Epithelial cell of proximal tubule (primary cell): ENCODE measurements around the gene INHBC. TPM values are rescaled to one million over a fixed set of nuclear protein-coding genes. Genes with fewer than 3 reads are reported as not detected.
"Not testable (repeated sequence)": the region's sequence is repeated elsewhere in the genome, so short reads cannot be mapped to it uniquely, and the experiment has no call there.

Experiments used
- DNase-seq: peaks from one replicate; pipeline ENCODE4 v3.0.0-alpha.2; 2011; ENCODE audit warnings: low read depth
- H3K4me3 ChIP-seq: 2 replicates; pipeline ENCODE4 v1.5.1; 2011; ENCODE audit warnings: low read depth, mild to moderate bottlenecking, low read length
- total RNA-seq: library from RNA; depleted of rRNA; stranded (reverse); fragments of >200 nt; gene quantifications from 2 replicates; pipeline ENCODE4 v1.2.3, GENCODE V29; 2015
- TF ChIP-seq, protein P1 (sequence below): conservative IDR thresholded peaks from 2 replicates; pipeline ENCODE4 v1.5.1; 2012; ENCODE audit warnings: low read depth, mild to moderate bottlenecking, low read length

Gene INHBC
- total RNA-seq, 1 donor from 2014 or later = not detected

DNA sequence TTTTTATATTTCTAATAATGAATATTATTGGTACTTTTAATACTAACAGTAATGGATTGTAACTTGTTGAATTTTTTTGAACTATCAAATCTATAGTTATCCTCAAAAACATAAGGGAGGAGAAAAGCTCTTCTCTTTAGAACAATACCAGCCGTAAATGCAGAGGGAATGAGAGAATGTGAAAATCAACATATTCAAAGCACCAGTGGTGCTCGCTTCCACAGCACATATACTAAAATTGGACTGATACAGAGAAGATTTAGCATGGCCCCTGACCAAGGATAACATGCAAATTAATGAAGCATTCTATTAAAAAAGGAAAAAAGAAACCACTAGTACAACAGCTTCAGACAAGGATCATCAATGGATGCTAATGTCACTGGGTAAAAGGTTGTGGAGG is 19.5 kb upstream of the INHBC start:
- TF ChIP-seq, protein P1, sequence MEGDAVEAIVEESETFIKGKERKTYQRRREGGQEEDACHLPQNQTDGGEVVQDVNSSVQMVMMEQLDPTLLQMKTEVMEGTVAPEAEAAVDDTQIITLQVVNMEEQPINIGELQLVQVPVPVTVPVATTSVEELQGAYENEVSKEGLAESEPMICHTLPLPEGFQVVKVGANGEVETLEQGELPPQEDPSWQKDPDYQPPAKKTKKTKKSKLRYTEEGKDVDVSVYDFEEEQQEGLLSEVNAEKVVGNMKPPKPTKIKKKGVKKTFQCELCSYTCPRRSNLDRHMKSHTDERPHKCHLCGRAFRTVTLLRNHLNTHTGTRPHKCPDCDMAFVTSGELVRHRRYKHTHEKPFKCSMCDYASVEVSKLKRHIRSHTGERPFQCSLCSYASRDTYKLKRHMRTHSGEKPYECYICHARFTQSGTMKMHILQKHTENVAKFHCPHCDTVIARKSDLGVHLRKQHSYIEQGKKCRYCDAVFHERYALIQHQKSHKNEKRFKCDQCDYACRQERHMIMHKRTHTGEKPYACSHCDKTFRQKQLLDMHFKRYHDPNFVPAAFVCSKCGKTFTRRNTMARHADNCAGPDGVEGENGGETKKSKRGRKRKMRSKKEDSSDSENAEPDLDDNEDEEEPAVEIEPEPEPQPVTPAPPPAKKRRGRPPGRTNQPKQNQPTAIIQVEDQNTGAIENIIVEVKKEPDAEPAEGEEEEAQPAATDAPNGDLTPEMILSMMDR = no peak
- DNase-seq = no peak
- no peak overlapping the region for H3K4me3 ChIP-seq

DNA sequence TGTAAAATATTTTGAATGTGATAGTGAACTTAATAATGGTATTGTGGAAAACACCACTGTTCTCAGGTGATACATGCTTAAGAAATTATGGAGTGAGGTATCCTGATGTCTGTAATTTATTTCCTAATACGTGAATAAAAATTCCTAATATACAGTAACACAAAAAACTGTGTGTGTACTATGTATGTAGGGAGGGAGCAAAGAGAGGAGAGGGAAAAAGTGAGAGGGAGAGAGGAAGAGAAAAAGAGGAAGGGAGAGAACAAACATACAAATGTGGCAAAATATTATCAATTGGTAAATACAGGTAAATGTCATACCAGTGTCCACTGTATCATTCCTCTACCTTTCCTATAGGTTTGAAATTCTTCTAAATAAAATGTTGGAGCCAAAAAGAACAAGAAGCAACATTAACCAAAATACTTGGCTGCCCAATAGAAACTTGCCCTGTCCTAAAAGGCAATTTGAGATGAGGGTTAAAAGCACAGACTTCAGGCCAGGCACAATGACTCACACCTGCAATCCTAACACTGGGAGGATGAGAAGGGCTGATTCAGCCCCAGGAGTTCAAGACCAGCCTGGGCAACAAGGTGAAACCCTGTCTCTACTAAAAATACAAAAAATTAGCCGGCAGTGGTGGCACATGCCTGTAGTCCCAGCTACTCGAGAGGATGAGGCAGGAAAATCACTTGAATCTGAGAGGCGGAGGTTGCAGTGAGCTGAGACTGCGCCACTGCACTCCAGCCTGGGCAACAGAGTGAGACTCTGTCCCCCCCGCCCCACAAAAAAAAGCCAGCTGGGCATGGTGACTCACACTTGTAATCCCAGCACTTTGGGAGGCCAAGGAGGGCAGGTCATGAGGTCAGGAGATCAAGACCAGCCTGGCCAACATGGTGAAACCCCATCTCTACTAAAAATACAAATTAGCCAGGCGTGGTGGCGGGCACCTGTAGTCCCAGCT is 18.3 kb upstream of the INHBC start:
- DNase-seq = no peak
- TF ChIP-seq, protein P1 = no peak
- H3K4me3 ChIP-seq = no peak overlapping the region

DNA sequence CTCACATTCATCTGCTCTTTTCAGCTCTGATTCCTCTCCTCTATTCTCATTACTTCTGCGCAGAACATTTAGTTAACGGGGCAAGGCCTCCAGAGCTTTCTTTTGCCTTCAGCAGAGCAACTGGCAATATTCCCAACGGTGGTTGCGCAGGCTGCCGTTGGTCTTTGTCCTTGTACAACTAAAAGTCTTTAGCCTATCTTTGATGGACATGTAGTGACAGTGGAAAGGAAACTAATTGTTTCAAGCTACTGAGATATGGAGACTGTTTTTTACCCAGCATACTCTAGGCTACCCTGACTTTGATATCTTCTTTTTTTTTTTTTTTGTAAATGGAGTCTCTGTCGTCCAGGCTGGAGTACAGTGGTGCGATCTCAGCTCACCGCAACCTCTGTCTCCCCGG is 16.3 kb upstream of the INHBC start:
- DNase-seq = no peak
- TF ChIP-seq, protein P1 = no peak
- H3K4me3 ChIP-seq = no peak overlapping the region

DNA sequence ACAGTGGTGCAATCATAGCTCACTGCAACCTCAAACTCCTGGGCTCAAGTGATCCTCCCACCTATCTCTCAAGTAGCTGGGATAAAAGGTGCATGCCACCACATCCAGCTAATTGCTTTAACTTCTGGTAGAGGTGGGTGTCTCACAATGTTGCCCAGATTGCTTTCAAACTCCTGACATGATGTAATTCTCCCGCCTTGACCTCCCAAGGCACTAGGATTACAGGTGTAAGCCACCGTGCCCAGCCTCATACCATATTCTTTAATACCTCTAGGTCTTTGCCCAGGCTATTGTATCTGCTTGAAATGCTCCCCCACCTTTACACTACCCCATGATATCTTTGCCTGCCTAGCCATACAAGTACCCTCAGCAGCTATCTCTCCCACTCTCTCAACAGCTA is 15.1 kb upstream of the INHBC start:
- H3K4me3 ChIP-seq = no peak overlapping the region
- TF ChIP-seq, protein P1 = no peak
- DNase-seq = no peak

GRCh38 chr12:57420482-57420881 is 14.1 kb upstream of the INHBC start:
- TF ChIP-seq, protein P1 = no peak
- no peak overlapping the region for H3K4me3 ChIP-seq
- no peak for DNase-seq

GRCh38 chr12:57426948-57427347 is 7.6 kb upstream of the INHBC start:
- H3K4me3 ChIP-seq, DNase-seq: not testable (repeated sequence)

DNA sequence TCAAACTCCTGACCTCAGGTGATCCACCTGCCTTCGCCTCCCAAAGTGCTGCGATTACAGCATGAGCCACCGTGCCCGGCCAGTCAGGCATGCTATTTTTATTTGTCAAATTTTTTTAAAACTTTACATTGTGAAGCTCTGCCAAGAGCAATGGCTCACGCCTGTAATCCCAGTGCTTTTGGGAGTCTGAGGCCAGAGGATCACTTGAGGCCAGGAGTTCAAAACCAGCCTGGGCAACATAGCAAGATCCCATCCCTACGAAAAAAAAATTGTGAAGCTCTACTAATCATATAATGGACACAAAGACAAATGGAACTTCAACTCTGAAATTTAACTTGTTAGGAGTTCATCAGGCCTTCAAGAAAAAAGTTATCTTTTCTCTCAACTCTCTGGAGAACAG is 5.6 kb upstream of the INHBC start:
- DNase-seq = no peak
- no peak overlapping the region for H3K4me3 ChIP-seq
- TF ChIP-seq, protein P1 = no peak
